ENCODE measurements around the gene FITM2. TPM values are rescaled to one million over a fixed set of nuclear protein-coding genes. Genes with fewer than 3 reads are reported as not detected.
"Not testable (repeated sequence)": the region's sequence is repeated elsewhere in the genome, so short reads cannot be mapped to it uniquely, and the experiment has no call there.

The FITM2 gene
- total and polyA plus RNA-seq, 10 of the 15 experiments (the other 5 are each of a cell fraction or from before 2014, with no cell fraction given): 0.46 to 1.9 (median 1.6) TPM

DNA sequence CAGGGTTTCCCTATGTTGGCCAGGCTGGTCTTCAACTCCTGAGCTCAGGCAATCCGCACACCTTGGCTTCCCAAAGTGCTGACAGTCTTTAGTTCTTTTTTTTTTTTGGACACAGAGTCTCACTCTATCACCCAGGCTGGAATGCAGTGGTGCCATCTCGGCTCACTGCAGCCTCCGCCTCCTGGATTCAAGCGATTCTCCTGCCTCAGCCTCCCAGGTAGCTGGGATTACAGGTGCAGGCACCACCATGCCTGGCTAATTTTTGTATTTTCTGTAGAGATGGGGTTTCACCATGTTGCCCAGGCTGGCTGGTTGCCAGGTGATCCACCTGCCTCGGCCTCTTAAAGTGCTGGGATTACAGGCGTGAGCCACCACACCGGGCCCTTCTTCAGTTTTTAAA, 16.7 kb upstream of the FITM2 start:
- CTCF ChIA-PET: interaction anchor here (1.3 kb wide), 1 partner anchor 16 kb away, joined by 7 read pairs; no protein-coding TSS in a partner anchor
- DNase-seq (ENCODE audit: low read depth, low spot score); H3K79me2 ChIP-seq (ENCODE audit: control insufficient read depth, insufficient read depth, low read length); BruUV-seq (replicated peaks); H3K4me2 ChIP-seq (ENCODE audit: control insufficient read depth, insufficient read depth); SMC1A ChIA-PET (ENCODE audit: uncharacterized antibody, unreplicated experiment); ATAC-seq; in situ Hi-C loops (cut with MboI); H3K4me3 ChIP-seq; H2AFZ ChIP-seq (ENCODE audit: control insufficient read depth, low read depth, low read length); H3K4me1 ChIP-seq (ENCODE audit: control insufficient read depth, insufficient read depth, low read length); H3K9me3 ChIP-seq (replicated peaks; ENCODE audit: control insufficient read depth, insufficient read depth, low read length); RAD21 ChIA-PET (ENCODE audit: unreplicated experiment); H3K27me3 ChIP-seq (replicated peaks in 1 of 2; ENCODE audit: control insufficient read depth in 2 of 2, insufficient read depth in 2 of 2, low read length in 1 of 2); FAIRE-seq; H4K20me1 ChIP-seq (ENCODE audit: control insufficient read depth, insufficient read depth); H3K27ac ChIP-seq (ENCODE audit: control insufficient read depth, insufficient read depth); H3K36me3 ChIP-seq (ENCODE audit: control insufficient read depth in 2 of 2, insufficient read depth in 2 of 2, low read length in 1 of 2); intact Hi-C loops (cut with micrococcal nuclease; ENCODE audit: unreplicated experiment); H3K9ac ChIP-seq (ENCODE audit: control insufficient read depth, insufficient read depth, low read length): not testable (repeated sequence)
- POLR2A ChIA-PET: interaction anchor here (0.7 to 0.9 kb wide), 2 partner anchors 320 to 604 kb away, joined by 3 to 5 read pairs; no protein-coding TSS in a partner anchor
- 77% methylated on average over 7 of the region's 7 CpGs for WGBS (ENCODE audit: insufficient coverage, insufficient replicate concordance, low lambda C conversion rate, missing lambda C conversion rate)

DNA sequence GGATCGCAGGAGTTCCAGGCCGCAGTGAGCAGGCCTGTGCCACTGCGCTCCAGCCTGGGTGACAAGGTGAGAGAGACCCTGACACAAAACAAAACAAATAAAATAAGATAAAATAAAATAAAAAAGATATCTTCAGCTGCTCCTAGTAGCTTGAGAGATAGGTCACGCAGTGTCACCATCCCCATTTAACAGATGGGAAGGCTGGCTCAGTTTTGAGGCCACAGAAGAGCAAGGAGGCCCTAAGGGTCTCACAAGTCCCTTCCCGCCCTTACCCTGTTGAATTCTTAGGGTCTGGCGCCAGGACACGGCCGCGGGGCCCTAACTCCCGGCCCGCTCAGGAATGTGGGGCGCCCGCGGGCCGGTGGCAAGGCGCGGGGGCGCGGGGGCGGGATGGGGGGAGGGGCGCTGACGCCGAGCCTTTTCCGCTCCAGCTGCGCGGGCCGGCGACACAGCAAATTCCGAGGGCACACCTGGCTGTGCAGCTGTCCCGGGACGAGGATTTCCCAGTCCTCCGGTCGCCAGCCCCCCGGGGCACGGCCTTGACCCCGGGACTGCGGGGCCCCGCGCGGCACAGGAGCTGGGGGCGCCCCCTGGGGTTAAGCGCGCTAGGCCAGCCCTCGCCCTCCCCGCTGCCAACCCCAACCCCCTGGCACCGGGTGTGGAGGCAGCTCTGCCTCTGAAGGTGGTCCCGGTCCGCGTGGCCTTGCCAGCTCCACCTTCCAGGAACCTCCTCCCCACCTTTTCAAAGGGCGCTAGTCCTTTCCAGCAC, 15.6 kb upstream of the FITM2 start:
- H2AFZ ChIP-seq (ENCODE audit: control insufficient read depth, low read depth, low read length): peak overlapping the region; percentile 44; the same call in 1 of the 2 replicates
- no peak overlapping the region for H3K4me3 ChIP-seq
- no peaks in the 10 kb centered on the region for H4K20me1 ChIP-seq (ENCODE audit: control insufficient read depth, insufficient read depth)
- H3K79me2 ChIP-seq (ENCODE audit: control insufficient read depth, insufficient read depth, low read length): no peaks in the 10 kb centered on the region
- H3K27me3 ChIP-seq (replicated peaks in 1 of 2; ENCODE audit: control insufficient read depth in 2 of 2, insufficient read depth in 2 of 2, low read length in 1 of 2): no peaks in the 10 kb centered on the region; a peak in 2 of 4 replicates
- no peaks in the 10 kb centered on the region for H3K9me3 ChIP-seq (replicated peaks; ENCODE audit: control insufficient read depth, insufficient read depth, low read length)
- in situ Hi-C loops (cut with MboI) (no loop called here), intact Hi-C loops (cut with micrococcal nuclease; ENCODE audit: unreplicated experiment) (no loop called here)
- DNase-seq (ENCODE audit: low read depth, low spot score) (no peak), ATAC-seq (peak; percentile 53), FAIRE-seq (no peak)
- peak overlapping the region; percentile 55 for H3K4me2 ChIP-seq (ENCODE audit: control insufficient read depth, insufficient read depth)
- SMC1A ChIA-PET (ENCODE audit: uncharacterized antibody, unreplicated experiment): interaction anchor here (1.5 to 2.1 kb wide), 2 partner anchors 14 to 16 kb away, joined by 3 to 6 read pairs; partner anchors contain the start of gene FITM2
- TF ChIP-seq SPI1 (IDR thresholded peaks at IDR 0.05; ENCODE audit: borderline replicate concordance, insufficient read depth, low read depth, low read length) (no peak), TCF3 (IDR thresholded peaks at IDR 0.05; ENCODE audit: borderline replicate concordance, insufficient read depth, low read depth, low read length) (0 out of 2 replicates have a peak, but pooled peaks have one; percentile 46), TCF12 (IDR thresholded peaks at IDR 0.05; ENCODE audit: low read depth, low read length) (0 out of 2 replicates have a peak, but pooled peaks have one; percentile 19)
- TF ChIP-seq, protein P1, sequence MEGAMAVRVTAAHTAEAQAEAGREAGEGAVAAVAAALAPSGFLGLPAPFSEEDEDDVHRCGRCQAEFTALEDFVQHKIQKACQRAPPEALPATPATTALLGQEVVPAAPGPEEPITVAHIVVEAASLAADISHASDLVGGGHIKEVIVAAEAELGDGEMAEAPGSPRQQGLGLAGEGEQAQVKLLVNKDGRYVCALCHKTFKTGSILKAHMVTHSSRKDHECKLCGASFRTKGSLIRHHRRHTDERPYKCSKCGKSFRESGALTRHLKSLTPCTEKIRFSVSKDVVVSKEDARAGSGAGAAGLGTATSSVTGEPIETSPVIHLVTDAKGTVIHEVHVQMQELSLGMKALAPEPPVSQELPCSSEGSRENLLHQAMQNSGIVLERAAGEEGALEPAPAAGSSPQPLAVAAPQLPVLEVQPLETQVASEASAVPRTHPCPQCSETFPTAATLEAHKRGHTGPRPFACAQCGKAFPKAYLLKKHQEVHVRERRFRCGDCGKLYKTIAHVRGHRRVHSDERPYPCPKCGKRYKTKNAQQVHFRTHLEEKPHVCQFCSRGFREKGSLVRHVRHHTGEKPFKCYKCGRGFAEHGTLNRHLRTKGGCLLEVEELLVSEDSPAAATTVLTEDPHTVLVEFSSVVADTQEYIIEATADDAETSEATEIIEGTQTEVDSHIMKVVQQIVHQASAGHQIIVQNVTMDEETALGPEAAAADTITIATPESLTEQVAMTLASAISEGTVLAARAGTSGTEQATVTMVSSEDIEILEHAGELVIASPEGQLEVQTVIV (IDR thresholded peaks at IDR 0.05; ENCODE audit: borderline replicate concordance, partially characterized antibody): no peak
- RAD21 ChIA-PET (ENCODE audit: unreplicated experiment): no interaction called here
- H3K4me1 ChIP-seq (ENCODE audit: control insufficient read depth, insufficient read depth, low read length): no peaks in the 10 kb centered on the region
- H3K36me3 ChIP-seq (ENCODE audit: control insufficient read depth in 2 of 2, insufficient read depth in 2 of 2, low read length in 1 of 2): no peaks in the 10 kb centered on the region
- POLR2A ChIA-PET: interaction anchor here (0.9 kb wide), 1 partner anchor 321 kb away, joined by 5 read pairs; no protein-coding TSS in a partner anchor
- CTCF ChIA-PET: interaction anchor here (0.6 to 1.4 kb wide), 3 partner anchors 13 to 47 kb away, joined by 3 to 5 read pairs (median 4); no protein-coding TSS in a partner anchor
- H3K27ac ChIP-seq (ENCODE audit: control insufficient read depth, insufficient read depth): no peak overlapping the region
- H3K9ac ChIP-seq (ENCODE audit: control insufficient read depth, insufficient read depth, low read length): no peak overlapping the region
- no TSS peak for BruUV-seq (replicated peaks)
- 19% methylated on average over 25 of the region's 50 CpGs for WGBS (ENCODE audit: insufficient coverage, insufficient replicate concordance, low lambda C conversion rate, missing lambda C conversion rate)

All from GM12878 (cell line).